Measurements from ENCODE around the gene LRRC72. TPM values are rescaled to one million over a fixed set of nuclear protein-coding genes. Genes with fewer than 3 reads are reported as not detected.

LRRC72 gene
- total RNA-seq, 6 donors from 2014 or later: not detected

DNA sequence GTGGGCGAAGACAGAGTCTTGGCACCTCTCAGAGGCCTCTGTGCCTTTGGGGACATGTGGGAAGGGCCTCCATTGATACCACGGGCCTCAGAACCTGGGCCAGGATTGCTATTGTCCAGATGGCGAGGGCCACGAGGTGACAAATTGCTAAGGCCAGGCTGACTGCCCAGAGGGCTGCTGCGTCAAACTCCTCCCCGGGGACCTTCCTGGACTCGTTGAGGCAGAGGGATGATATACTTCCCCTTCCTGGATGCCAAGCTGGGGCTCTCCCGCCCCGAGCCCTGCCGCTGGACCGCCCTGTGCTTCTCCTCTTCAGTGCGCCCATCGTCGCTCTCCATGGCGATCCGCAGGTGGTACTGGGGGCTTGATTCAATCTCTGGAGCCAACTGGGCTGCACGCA is 58.9 kb downstream of the LRRC72 start:
- ATAC-seq (ENCODE audit: low FRiP score in 2 of 2) (no peak), DNase-seq (peak in 1 of 2 donors; percentile 68)
- Histone ChIP-seq H3K27me3 (no peaks in the 10 kb centered on the region), H3K4me1 (no peaks in the 10 kb centered on the region), H3K36me3 (no peaks in the 10 kb centered on the region), H3K4me3 (no peak overlapping the region), H3K9me3 (no peaks in the 10 kb centered on the region), H3K27ac (no peak overlapping the region)
- TF ChIP-seq, protein P1, sequence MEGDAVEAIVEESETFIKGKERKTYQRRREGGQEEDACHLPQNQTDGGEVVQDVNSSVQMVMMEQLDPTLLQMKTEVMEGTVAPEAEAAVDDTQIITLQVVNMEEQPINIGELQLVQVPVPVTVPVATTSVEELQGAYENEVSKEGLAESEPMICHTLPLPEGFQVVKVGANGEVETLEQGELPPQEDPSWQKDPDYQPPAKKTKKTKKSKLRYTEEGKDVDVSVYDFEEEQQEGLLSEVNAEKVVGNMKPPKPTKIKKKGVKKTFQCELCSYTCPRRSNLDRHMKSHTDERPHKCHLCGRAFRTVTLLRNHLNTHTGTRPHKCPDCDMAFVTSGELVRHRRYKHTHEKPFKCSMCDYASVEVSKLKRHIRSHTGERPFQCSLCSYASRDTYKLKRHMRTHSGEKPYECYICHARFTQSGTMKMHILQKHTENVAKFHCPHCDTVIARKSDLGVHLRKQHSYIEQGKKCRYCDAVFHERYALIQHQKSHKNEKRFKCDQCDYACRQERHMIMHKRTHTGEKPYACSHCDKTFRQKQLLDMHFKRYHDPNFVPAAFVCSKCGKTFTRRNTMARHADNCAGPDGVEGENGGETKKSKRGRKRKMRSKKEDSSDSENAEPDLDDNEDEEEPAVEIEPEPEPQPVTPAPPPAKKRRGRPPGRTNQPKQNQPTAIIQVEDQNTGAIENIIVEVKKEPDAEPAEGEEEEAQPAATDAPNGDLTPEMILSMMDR (IDR thresholded peaks at IDR 0.05): no peak
- TF ChIP-seq POLR2AphosphoS5 (IDR thresholded peaks at IDR 0.05) (no peak), POLR2A (IDR thresholded peaks at IDR 0.05) (no peak), EP300 (IDR thresholded peaks at IDR 0.05) (no peak)
- 94% methylated on average over 17 of the region's 17 CpGs for WGBS, 2 donors

DNA sequence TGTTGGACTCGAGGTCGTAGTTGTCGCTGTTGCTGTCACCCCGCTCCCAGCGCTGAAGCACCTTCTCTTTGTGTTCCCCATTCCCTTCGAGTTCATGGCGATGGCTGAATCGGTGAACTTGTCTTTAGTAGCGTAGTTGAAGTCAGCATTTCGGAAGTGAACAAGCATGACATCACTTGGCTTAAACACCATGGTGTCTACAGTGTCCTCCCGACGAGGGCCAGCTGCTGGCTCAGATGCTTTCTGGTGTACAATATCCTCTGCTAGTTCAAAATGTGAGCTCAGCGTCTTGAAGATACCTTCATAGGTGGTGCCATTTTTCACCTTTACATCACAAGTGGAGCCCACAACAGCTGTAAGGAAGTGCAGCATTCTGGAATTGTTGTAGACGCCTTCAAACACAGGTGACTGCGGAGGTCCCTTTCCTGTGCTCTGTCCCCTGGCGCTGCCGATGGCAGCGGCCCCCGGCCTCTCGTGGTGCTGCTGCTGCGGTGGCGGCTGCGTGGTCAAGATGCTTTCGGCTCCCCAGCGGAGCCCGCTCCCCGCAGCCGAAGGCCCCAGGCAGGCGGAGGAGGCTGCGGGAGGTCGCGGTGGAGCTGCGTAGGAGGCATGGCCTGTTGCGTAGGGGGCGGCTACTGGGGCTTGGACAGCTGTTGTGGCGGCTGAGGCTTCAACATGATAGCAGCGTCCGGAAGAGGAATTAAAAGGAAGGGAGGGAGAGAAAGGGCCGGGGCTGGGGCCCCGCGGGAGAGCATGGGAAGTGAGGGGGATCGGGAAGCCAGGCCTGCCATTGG is 59.7 kb downstream of the LRRC72 start:
- peak in 1 of 2 donors; percentile 11 for ATAC-seq (ENCODE audit: low FRiP score in 2 of 2)
- Histone ChIP-seq H3K27ac (no peak overlapping the region), H3K4me3 (peak overlapping the region in 1 of 4 donors; percentile 8), H3K27me3 (no peaks in the 10 kb centered on the region), H3K9me3 (no peaks in the 10 kb centered on the region), H3K36me3 (no peaks in the 10 kb centered on the region), H3K4me1 (no peaks in the 10 kb centered on the region)
- no peak for TF ChIP-seq POLR2A (IDR thresholded peaks at IDR 0.05)
- TF ChIP-seq EP300 (IDR thresholded peaks at IDR 0.05): no peak
- TF ChIP-seq, protein P1 (IDR thresholded peaks at IDR 0.05): no peak
- no peak for TF ChIP-seq POLR2AphosphoS5 (IDR thresholded peaks at IDR 0.05)
- 84 to 87% methylated on average over 33 to 42 of the region's 42 CpGs for WGBS, 2 donors
- DNase-seq: peak in 1 of 2 donors; percentile 74

DNA sequence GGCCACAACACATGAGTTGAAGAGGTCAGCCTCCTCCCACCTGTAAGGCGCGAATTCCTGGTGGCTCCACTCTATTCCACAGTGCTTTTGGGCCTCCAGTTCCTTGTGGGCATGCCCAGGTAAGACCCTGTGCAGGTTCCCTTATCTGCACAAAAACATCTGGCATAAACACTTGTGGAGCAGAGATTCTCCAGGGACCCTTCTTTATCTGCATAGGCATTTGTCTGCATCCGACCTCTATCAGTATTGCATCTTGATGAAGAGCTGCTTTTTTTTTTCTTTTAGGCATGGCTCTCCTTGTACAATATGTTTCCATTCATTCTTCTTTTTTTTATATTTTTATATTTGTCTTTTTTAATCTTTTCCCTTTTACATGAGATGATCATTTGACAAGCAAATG is 60.5 kb downstream of the LRRC72 start:
- WGBS, 2 donors: 89 to 95% methylated on average over 3 of the region's 3 CpGs
- ATAC-seq (ENCODE audit: low FRiP score in 2 of 2): no peak
- DNase-seq: no peak
- Histone ChIP-seq H3K27me3 (no peaks in the 10 kb centered on the region), H3K4me3 (no peak overlapping the region), H3K36me3 (no peaks in the 10 kb centered on the region), H3K4me1 (no peaks in the 10 kb centered on the region), H3K9me3 (no peaks in the 10 kb centered on the region), H3K27ac (no peak overlapping the region)
- TF ChIP-seq, protein P1 (IDR thresholded peaks at IDR 0.05): no peak
- TF ChIP-seq POLR2AphosphoS5 (IDR thresholded peaks at IDR 0.05) (no peak), POLR2A (IDR thresholded peaks at IDR 0.05) (no peak), EP300 (IDR thresholded peaks at IDR 0.05) (no peak)

DNA sequence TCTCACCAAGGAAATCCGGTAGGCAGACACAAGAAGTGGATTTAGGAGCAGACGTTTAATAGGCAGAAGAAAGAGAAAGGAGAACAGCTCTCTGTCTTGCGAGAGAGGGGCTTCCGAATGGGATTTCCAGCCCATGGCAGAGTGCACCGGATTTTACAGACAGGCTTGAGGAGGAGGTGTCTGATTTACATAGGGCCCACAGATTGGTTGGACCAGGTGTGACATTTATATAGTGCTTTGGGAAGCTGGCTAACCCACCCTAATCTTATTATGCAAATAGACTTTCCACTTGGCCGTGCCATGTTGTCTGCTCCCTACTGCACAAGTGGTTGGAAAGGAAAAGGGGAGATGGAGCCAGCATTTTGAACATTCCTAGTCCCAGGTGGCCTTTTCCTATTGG is 61.2 kb downstream of the LRRC72 start:
- no peaks in the 10 kb centered on the region for H3K9me3 ChIP-seq
- H3K27ac ChIP-seq: no peak overlapping the region
- WGBS, 2 donors: 70 to 75% methylated on average over 6 of the region's 6 CpGs
- TF ChIP-seq POLR2AphosphoS5 (IDR thresholded peaks at IDR 0.05): no peak
- TF ChIP-seq, protein P1 (IDR thresholded peaks at IDR 0.05): no peak
- DNase-seq: peak in 1 of 2 donors; percentile 52
- H3K4me1 ChIP-seq: no peaks in the 10 kb centered on the region
- ATAC-seq (ENCODE audit: low FRiP score in 2 of 2): peak in 1 of 2 donors; percentile 17
- H3K27me3 ChIP-seq: no peaks in the 10 kb centered on the region
- H3K4me3 ChIP-seq: peak overlapping the region in 3 of 4 donors; percentile 6 to 20 (median 9)
- H3K36me3 ChIP-seq: no peaks in the 10 kb centered on the region

DNA sequence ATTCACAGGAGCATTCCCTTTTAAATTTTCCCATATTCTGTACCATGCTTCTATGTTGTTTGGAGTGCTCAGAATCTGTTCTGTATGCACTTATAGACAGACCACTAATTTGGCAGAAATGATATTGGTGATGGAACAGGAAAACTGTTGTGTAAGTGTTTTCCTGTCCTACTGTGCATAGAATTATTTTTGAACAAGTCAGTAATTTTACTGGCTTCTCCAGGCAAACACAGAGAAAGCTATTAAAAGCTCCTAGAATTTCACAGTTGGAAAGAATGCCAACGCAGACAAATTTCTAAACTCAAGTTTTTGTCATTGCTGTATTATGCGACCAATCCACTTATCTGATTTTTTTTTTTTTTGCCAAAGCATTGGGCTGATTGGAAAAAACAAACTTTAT is 63.3 kb downstream of the LRRC72 start:
- Histone ChIP-seq H3K4me3 (no peak overlapping the region), H3K36me3 (no peaks in the 10 kb centered on the region), H3K27ac (no peak overlapping the region), H3K27me3 (no peaks in the 10 kb centered on the region), H3K4me1 (no peaks in the 10 kb centered on the region), H3K9me3 (no peaks in the 10 kb centered on the region)
- ATAC-seq (ENCODE audit: low FRiP score in 2 of 2) (no peak), DNase-seq (no peak)
- WGBS, 2 donors: 46 to 85% methylated on average over 2 of the region's 2 CpGs
- no peak for TF ChIP-seq POLR2A (IDR thresholded peaks at IDR 0.05)
- no peak for TF ChIP-seq EP300 (IDR thresholded peaks at IDR 0.05)
- TF ChIP-seq, protein P1 (IDR thresholded peaks at IDR 0.05): no peak
- no peak for TF ChIP-seq POLR2AphosphoS5 (IDR thresholded peaks at IDR 0.05)
